Hepatocyte (in vitro differentiated cells): ENCODE results near the gene RHOBTB3. TPM values are rescaled to one million over a fixed set of nuclear protein-coding genes. Genes with fewer than 3 reads are reported as not detected.

Source experiments
- DNase-seq: peaks from one replicate; pipeline ENCODE4 v3.0.0-alpha.2; 2016; ENCODE audit warnings: low spot score
- H2AFZ ChIP-seq: fragments of 200-600 bp; sonication (generic); 2 replicates; pipeline ENCODE4 v1.6.0; 2016; ENCODE audit warnings: antibody characterized with exemption, mild to moderate bottlenecking
- H3K27ac ChIP-seq: fragments of 200-600 bp; sonication (generic); 2 replicates; pipeline ENCODE4 v1.5.1; 2016; ENCODE audit warnings: mild to moderate bottlenecking
- H3K27me3 ChIP-seq: fragments of 200-600 bp; sonication (generic); 2 replicates; pipeline ENCODE4 v1.6.1; 2016
- H3K36me3 ChIP-seq: fragments of 200-600 bp; sonication (generic); replicated peaks from 2 replicates; pipeline ENCODE4 v1.5.1; 2016; ENCODE audit warnings: low read depth; ENCODE audit not compliant: insufficient read depth
- H3K4me1 ChIP-seq: fragments of 200-600 bp; sonication (generic); 2 replicates; pipeline ENCODE4 v1.5.1; 2016; ENCODE audit warnings: mild to moderate bottlenecking, moderate library complexity; ENCODE audit not compliant: insufficient read depth
- H3K4me2 ChIP-seq: fragments of 200-600 bp; sonication (generic); 2 replicates; pipeline ENCODE4 v1.6.0; 2016
- H3K4me3 ChIP-seq: fragments of 200-600 bp; sonication (generic); 2 replicates; pipeline ENCODE4 v1.5.1; 2016; ENCODE audit warnings: mild to moderate bottlenecking
- H3K79me2 ChIP-seq: fragments of 200-600 bp; sonication (generic); 2 replicates; pipeline ENCODE4 v1.6.0; 2017; ENCODE audit warnings: mild to moderate bottlenecking
- H3K9me2 ChIP-seq: fragments of 200-600 bp; sonication (generic); replicated peaks from 2 replicates; pipeline ENCODE4 v1.6.0; 2017; ENCODE audit warnings: mild to moderate bottlenecking; ENCODE audit not compliant: insufficient read depth
- H3K9me3 ChIP-seq: fragments of 200-600 bp; sonication (generic); 2 replicates; pipeline ENCODE4 v1.5.1; 2016; ENCODE audit warnings: low read depth, mild to moderate bottlenecking
- H4K20me1 ChIP-seq: fragments of 200-600 bp; sonication (generic); 2 replicates; pipeline ENCODE4 v1.6.0; 2016; ENCODE audit warnings: mild to moderate bottlenecking; ENCODE audit not compliant: insufficient read depth, poor library complexity, severe bottlenecking
- CTCF ChIP-seq: fragments of 200-600 bp; sonication (generic); IDR thresholded peaks from 2 replicates; pipeline ENCODE4 v1.5.1; 2016; ENCODE audit warnings: antibody characterized with exemption, mild to moderate bottlenecking; ENCODE audit not compliant: poor library complexity
- EZH2 ChIP-seq: fragments of 200-600 bp; sonication (generic); IDR thresholded peaks from 2 replicates; pipeline ENCODE4 v1.6.1; 2016; ENCODE audit warnings: antibody characterized with exemption, mild to moderate bottlenecking, borderline replicate concordance
- EZH2phosphoT487 ChIP-seq: fragments of 200-600 bp; sonication (generic); IDR thresholded peaks from one replicate; pipeline ENCODE4 v1.6.1; 2018; ENCODE audit warnings: antibody characterized with exemption, mild to moderate bottlenecking, low read depth, moderate library complexity; ENCODE audit not compliant: unreplicated experiment, severe bottlenecking
- WGBS: methylation state at CpG from one replicate; pipeline ENCODE4 v1.1.6; 2016; ENCODE audit warnings: low lambda C conversion rate; ENCODE audit errors: missing lambda C conversion rate; 5-methylcytosine and 5-hydroxymethylcytosine counted together
- polyA plus RNA-seq: library from polyadenylated mRNA; unstranded; fragments of >200 nt; fragmentation: Nextera tagmentation; extraction: Ambion mirVana; gene quantifications from 2 replicates; pipeline ENCODE4 v1.2.1, GENCODE V29; 2016
- total RNA-seq: library from RNA; depleted of rRNA; stranded (reverse); fragments of >200 nt; gene quantifications from 2 replicates; pipeline ENCODE4 v1.2.3, GENCODE V29; 2014

Gene RHOBTB3
- total and polyA plus RNA-seq, 2 experiments from 2014 or later, result 91.3 to 126 TPM

- Histone ChIP-seq H3K27ac (peak overlapping the region; percentile 89), H2AFZ (peak overlapping the region; percentile 39), H3K4me2 (peak overlapping the region; percentile 76), H3K4me3 (peak overlapping the region; percentile 78), H3K4me1 (peaks cover 51% of the 10 kb centered on the region), H4K20me1 (no peaks in the 10 kb centered on the region), H3K79me2 (peaks cover 53% of the 10 kb centered on the region), H3K9me3 (no peaks in the 10 kb centered on the region), H3K36me3 (no peaks in the 10 kb centered on the region), H3K9me2 (no peaks in the 10 kb centered on the region), H3K27me3 (no peaks in the 10 kb centered on the region)
- TF ChIP-seq CTCF, result no peak
- TF ChIP-seq EZH2, result no peak
- no peak for TF ChIP-seq EZH2phosphoT487
- WGBS, result 1% methylated on average over 64 of the region's 64 CpGs
- DNase-seq, result peak; percentile 68
Observed at GRCh38 chr5:95731571-95732554, 727 bp downstream of the RHOBTB3 start.

GRCh38 chr5:95733107-95733665, 2.0 kb downstream of the RHOBTB3 start:
- H3K4me2 ChIP-seq, result peak overlapping the region; percentile 76
- H3K9me2 ChIP-seq, result no peaks in the 10 kb centered on the region
- DNase-seq, result no peak
- no peaks in the 10 kb centered on the region for H3K27me3 ChIP-seq
- 54% methylated on average over 9 of the region's 9 CpGs for WGBS
- H3K9me3 ChIP-seq, result no peaks in the 10 kb centered on the region
- H3K4me1 ChIP-seq, result peaks cover 50% of the 10 kb centered on the region
- peaks cover 63% of the 10 kb centered on the region for H3K79me2 ChIP-seq
- TF ChIP-seq EZH2, result no peak
- no peak for TF ChIP-seq CTCF
- TF ChIP-seq EZH2phosphoT487, result no peak
- H3K36me3 ChIP-seq, result no peaks in the 10 kb centered on the region
- H4K20me1 ChIP-seq, result no peaks in the 10 kb centered on the region
- peak overlapping the region; percentile 78 for H3K4me3 ChIP-seq
- no peak overlapping the region for H3K27ac ChIP-seq
- no peak overlapping the region for H2AFZ ChIP-seq

- H2AFZ ChIP-seq, result no peak overlapping the region
- no peak overlapping the region for H3K4me3 ChIP-seq
- no peaks in the 10 kb centered on the region for H3K9me2 ChIP-seq
- no peak for DNase-seq
- H3K9me3 ChIP-seq, result no peaks in the 10 kb centered on the region
- no peaks in the 10 kb centered on the region for H3K27me3 ChIP-seq
- WGBS, result 61% methylated on average over 2 of the region's 2 CpGs
- peak overlapping the region; percentile 39 for H3K27ac ChIP-seq
- H3K36me3 ChIP-seq, result no peaks in the 10 kb centered on the region
- peaks cover 40% of the 10 kb centered on the region for H3K4me1 ChIP-seq
- H3K79me2 ChIP-seq, result peaks cover 71% of the 10 kb centered on the region
- peak overlapping the region; percentile 76 for H3K4me2 ChIP-seq
- no peaks in the 10 kb centered on the region for H4K20me1 ChIP-seq
- TF ChIP-seq EZH2phosphoT487 (no peak), CTCF (no peak), EZH2 (no peak)
Observed at GRCh38 chr5:95734187-95734586, 3.1 kb downstream of the RHOBTB3 start.
